ENCODE measurements around the gene WDR54. TPM values are rescaled to one million over a fixed set of nuclear protein-coding genes. Genes with fewer than 3 reads are reported as not detected.
A peak's percentile ranks its signal among the peaks of the same experiment; 100 is the strongest.

WDR54 gene
- total RNA-seq, 4 donors from 2014 or later: 9.6 to 25.2 (median 18.5) TPM

GRCh38 chr2:74390606-74391005 is 30.9 kb upstream of the WDR54 start:
- H3K27ac ChIP-seq: peak overlapping the region in 1 of 4 donors; percentile 95
- H3K4me1 ChIP-seq: peaks cover 0 to 60% (median 29%) of the 10 kb centered on the region in 4 donors
- WGBS, 2 donors: 31 to 32% methylated on average over 5 of the region's 5 CpGs
- no peaks in the 10 kb centered on the region for H3K27me3 ChIP-seq
- H3K36me3 ChIP-seq: no peaks in the 10 kb centered on the region
- peak overlapping the region; percentile 75 to 99 (median 84) for H3K4me3 ChIP-seq
- DNase-seq (ENCODE audit: low spot score in 2 of 2): no peak
- no peak for TF ChIP-seq CTCF (IDR thresholded peaks at IDR 0.05)
- no peaks in the 10 kb centered on the region for H3K9me3 ChIP-seq

- DNase-seq (ENCODE audit: low spot score in 2 of 2): no peak
- Histone ChIP-seq H3K4me3 (peak overlapping the region; percentile 75 to 99 (median 84)), H3K27ac (peak overlapping the region; percentile 91 to 96 (median 94)), H3K9me3 (no peaks in the 10 kb centered on the region), H3K27me3 (no peaks in the 10 kb centered on the region), H3K4me1 (peaks cover 0 to 55% (median 29%) of the 10 kb centered on the region in 4 donors), H3K36me3 (no peaks in the 10 kb centered on the region)
- WGBS, 2 donors: 0 to 1% methylated on average over 7 to 11 of the region's 11 CpGs
- TF ChIP-seq EP300 (IDR thresholded peaks at IDR 0.05) (no peak), POLR2A (IDR thresholded peaks at IDR 0.05) (peak in 1 of 2 donors; percentile 7)
Observed at GRCh38 chr2:74391209-74391579, 30.3 kb upstream of the WDR54 start.

GRCh38 chr2:74391580-74392448 is 29.7 kb upstream of the WDR54 start:
- Histone ChIP-seq H3K4me3 (peak overlapping the region; percentile 75 to 99 (median 84)), H3K27ac (peak overlapping the region; percentile 91 to 96 (median 94)), H3K9me3 (no peaks in the 10 kb centered on the region), H3K4me1 (peaks cover 0 to 49% (median 29%) of the 10 kb centered on the region in 4 donors), H3K27me3 (no peaks in the 10 kb centered on the region), H3K36me3 (no peaks in the 10 kb centered on the region)
- peak; percentile 81 to 89 for DNase-seq (ENCODE audit: low spot score in 2 of 2)
- TF ChIP-seq POLR2A (IDR thresholded peaks at IDR 0.05): peak in 1 of 2 donors; percentile 45
- peak in 1 of 2 donors; percentile 86 for TF ChIP-seq EP300 (IDR thresholded peaks at IDR 0.05)
- TF ChIP-seq CTCF (IDR thresholded peaks at IDR 0.05): peak; percentile 90 to 98 (median 97)
- WGBS, 2 donors: 2 to 3% methylated on average over 25 to 30 of the region's 62 CpGs

DNA sequence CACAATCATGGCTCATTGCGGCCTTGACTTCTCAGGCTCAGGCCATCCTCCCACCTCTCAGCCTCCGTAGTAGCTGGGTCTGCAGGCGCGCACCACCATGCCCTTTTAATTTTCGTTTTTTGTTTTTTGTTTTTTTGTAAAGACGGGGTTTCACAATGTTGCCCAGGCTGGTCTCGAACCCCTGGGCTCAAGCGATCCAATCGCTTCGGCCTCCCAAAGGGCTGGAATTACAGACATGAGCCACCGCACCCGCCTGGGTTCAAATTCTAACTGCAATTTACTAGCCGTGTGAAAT is 29.1 kb upstream of the WDR54 start:
- Histone ChIP-seq H3K27ac (peak overlapping the region in 1 of 4 donors; percentile 94), H3K4me3 (peak overlapping the region in 1 of 4 donors; percentile 76)

DNA sequence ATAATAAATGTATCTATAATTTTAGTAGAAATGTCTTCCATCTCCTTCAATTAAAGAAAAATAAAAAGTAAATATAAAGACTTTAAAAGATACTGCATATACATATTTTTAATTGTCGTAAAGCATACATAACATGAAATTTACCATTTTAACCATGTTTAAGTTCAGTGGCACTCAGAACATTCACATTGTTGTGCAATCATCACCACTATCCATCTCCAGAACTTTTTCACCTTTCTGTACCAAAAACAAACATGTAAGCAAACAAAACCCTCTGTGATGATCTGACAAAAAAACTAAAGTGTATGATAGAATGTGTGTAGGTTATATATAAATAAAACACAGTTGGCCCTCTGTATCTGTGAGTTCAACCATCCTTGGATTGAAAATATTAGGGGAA is 28.0 kb upstream of the WDR54 start:
- H3K9me3 ChIP-seq: no peaks in the 10 kb centered on the region
- H3K4me1 ChIP-seq: peaks cover 0 to 32% (median 25%) of the 10 kb centered on the region in 4 donors
- no peak for TF ChIP-seq EP300 (IDR thresholded peaks at IDR 0.05)
- no peak for DNase-seq (ENCODE audit: low spot score in 2 of 2)
- H3K27me3 ChIP-seq: no peaks in the 10 kb centered on the region
- H3K36me3 ChIP-seq: no peaks in the 10 kb centered on the region
- WGBS, 2 donors: 93 to 94% methylated on average over 1 of the region's 1 CpG
- no peak overlapping the region for H3K27ac ChIP-seq
- no peak overlapping the region for H3K4me3 ChIP-seq

More for the DNA sequence above, 29.1 kb upstream of the WDR54 start:
- DNase-seq (ENCODE audit: low spot score in 2 of 2): no peak
- TF ChIP-seq POLR2A (IDR thresholded peaks at IDR 0.05): no peak
- no peak for TF ChIP-seq EP300 (IDR thresholded peaks at IDR 0.05)
- TF ChIP-seq CTCF (IDR thresholded peaks at IDR 0.05): no peak
- 76 to 78% methylated on average over 13 of the region's 13 CpGs for WGBS, 2 donors
- no peaks in the 10 kb centered on the region for H3K9me3 ChIP-seq
- H3K27me3 ChIP-seq: no peaks in the 10 kb centered on the region
- H3K4me1 ChIP-seq: peaks cover 0 to 43% (median 28%) of the 10 kb centered on the region in 4 donors
- H3K36me3 ChIP-seq: no peaks in the 10 kb centered on the region

- DNase-seq (ENCODE audit: low spot score in 2 of 2): no peak
- no peak overlapping the region for H3K4me3 ChIP-seq
- 96 to 98% methylated on average over 2 of the region's 2 CpGs for WGBS, 2 donors
Observed at GRCh38 chr2:74396149-74396548, 25.4 kb upstream of the WDR54 start.

More at GRCh38 chr2:74396149-74396548, 25.4 kb upstream of the WDR54 start:
- Histone ChIP-seq H3K4me1 (peaks cover 0 to 7% (median 2%) of the 10 kb centered on the region in 4 donors), H3K9me3 (no peaks in the 10 kb centered on the region), H3K27ac (no peak overlapping the region), H3K27me3 (no peaks in the 10 kb centered on the region), H3K36me3 (no peaks in the 10 kb centered on the region)
- TF ChIP-seq CTCF (IDR thresholded peaks at IDR 0.05) (no peak), EP300 (IDR thresholded peaks at IDR 0.05) (no peak), POLR2A (IDR thresholded peaks at IDR 0.05) (no peak)

Data from tibial nerve (tissue), 4 donors.